Measurements from ENCODE around the gene ACOT12.
"Not testable (repeated sequence)": the region's sequence is repeated elsewhere in the genome, so short reads cannot be mapped to it uniquely, and the experiment has no call there.

ACOT12 gene

GRCh38 chr5:81393783-81394718 lies at the start of gene ACOT12:
Gene ACOT12, minus strand, starts transcription at chr5:81394134. Its CDS starts 20 bp downstream, at chr5:81394114.
- DNase-seq: peak in 1 of 2 experiments; percentile 33

DNA sequence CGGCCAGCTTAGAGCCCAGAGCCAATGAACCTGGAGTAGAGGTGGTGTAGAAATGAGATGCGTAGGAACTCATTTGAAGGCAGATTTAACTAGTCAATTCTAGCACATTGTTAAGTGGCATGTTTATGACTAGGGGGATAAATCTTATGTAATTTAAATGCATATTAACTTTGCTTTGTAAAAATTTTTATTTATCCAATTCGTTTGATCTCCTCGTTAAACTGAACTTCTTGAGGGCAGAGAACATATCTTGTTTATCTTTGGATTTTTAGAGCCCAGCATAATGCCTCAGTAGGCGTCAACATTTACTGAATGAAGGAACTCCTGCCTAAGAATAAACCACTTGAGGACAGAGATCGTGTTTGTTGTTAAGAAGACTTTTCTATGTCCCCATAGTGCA lies 41.1 kb upstream of the ACOT12 start:
- DNase-seq: no peak

DNA sequence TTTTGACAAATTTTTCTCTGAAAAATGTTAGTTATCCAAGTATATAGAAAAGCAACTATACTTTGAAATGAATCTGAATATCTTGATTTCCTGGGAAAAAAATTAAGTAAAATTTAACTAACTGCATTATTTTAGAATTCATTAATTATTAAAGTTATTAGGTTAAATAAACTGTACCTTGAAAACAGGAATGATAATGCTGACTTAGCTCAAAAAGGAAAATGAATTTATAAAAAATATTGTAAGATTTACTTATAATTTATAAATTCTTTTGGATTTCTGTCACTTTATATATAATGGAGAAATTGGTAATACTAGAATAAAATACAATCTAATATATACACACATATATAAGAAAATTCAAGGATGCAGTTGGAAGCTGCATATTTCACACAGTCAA lies 36.1 kb upstream of the ACOT12 start:
- DNase-seq: no peak

- DNase-seq: no peak
Measured at GRCh38 chr5:81429363-81429762, 35.4 kb upstream of the ACOT12 start.

DNA sequence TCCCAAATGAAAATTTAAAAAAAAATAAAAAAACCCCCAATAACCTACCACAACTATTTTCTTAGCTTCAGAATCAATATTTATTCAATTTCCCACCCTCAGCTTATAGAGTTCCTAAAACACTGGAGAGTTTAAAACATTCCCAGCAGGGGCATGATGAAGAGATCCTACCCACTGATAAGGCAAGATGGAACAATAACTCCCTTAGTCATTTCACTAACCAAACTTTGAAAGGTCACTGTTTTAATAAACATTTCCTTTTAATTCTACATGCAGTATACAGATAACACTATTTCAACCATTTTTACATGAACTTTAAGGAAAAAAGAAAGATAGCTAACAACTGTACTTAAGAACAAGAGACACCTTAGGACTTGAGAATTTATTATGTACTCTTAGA lies 34.9 kb upstream of the ACOT12 start:
- DNase-seq: peak in 1 of 2 experiments; percentile 0

DNA sequence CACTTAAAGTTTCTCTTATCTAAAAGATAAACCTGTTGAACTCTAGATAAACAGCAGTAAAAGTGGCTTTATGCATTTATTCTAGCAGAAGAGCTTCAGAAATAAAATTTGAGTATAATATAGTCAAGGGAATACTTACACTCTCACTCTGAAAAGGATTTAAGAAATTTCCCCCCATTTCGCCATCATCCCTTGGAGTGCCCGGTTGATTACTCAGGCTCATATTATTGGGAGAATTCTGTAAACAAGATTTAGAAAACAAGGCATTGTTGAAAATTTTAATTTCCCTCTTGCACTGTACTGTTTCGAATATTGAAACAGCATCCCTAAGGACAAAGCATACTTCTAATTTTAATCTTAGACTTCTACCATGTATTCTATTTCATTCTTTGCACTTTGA lies 34.5 kb upstream of the ACOT12 start:
- no peak for DNase-seq

DNA sequence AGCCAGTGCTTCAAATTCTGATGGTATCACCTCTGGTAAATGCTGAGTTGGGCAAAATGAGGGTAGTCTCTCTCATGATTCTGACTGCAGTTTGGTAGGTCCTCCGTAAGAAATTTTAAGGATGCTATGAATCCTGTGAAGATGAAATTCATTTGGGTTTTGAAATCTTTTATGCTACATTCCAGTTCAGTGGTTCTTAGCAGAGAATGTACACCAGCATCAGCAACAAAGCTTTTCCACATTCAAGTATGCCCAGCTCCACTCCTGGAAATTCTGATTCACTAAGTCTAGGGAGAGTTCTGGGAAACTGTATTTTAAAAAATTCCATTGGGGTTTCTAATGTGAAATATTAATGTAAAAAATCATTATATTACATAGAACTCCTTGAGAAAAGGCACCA lies 33.6 kb upstream of the ACOT12 start:
- no peak for DNase-seq

- DNase-seq: no peak
Measured at GRCh38 chr5:81426359-81427030, 32.6 kb upstream of the ACOT12 start.

GRCh38 chr5:81425569-81425968 lies 31.6 kb upstream of the ACOT12 start:
- DNase-seq: peak; percentile 4 to 59

DNA sequence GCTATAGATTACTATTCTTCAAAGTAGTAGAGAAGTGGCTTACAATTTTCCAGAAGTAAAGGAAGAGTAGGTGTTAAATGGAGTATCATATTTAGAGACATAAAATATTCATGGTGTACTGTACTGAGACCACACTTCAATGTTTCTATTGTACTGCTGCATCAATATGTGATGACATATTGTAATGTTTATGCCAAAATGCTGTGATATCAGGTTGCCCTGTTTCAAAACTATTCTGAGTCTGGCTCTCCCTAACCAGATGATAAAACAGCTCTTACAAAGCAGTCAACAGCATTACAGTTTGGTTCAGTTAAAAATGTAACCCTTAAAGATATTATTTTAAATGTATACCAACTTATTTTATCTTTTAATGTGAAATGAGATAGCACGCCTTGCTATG lies 30.8 kb upstream of the ACOT12 start:
- no peak for DNase-seq

- DNase-seq: no peak
Measured at GRCh38 chr5:81422671-81423070, 28.7 kb upstream of the ACOT12 start.

GRCh38 chr5:81420039-81420667 lies 26.2 kb upstream of the ACOT12 start:
- no peak for DNase-seq

DNA sequence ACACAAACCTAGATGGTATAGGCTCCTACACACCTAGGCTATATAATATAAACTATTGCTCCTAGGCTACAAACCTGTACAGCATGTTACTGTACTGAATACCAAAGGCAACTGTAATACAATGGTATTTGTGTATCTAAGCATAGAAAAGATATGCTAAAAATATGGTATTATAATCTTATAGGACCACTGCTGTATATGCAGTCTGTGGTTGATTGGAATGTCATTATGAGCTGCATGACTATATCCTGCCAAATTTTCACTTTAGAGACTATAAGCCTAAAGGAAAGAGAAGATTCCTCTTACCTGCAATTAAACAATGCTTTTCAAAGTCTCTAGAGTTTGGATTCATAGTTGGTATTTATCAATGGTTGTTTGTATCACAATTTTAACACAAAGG lies 24.7 kb upstream of the ACOT12 start:
- no peak for DNase-seq

- no peak for DNase-seq
Measured at GRCh38 chr5:81417052-81417451, 23.1 kb upstream of the ACOT12 start.

- no peak for DNase-seq
Measured at GRCh38 chr5:81409896-81410295, 16.0 kb upstream of the ACOT12 start.

DNA sequence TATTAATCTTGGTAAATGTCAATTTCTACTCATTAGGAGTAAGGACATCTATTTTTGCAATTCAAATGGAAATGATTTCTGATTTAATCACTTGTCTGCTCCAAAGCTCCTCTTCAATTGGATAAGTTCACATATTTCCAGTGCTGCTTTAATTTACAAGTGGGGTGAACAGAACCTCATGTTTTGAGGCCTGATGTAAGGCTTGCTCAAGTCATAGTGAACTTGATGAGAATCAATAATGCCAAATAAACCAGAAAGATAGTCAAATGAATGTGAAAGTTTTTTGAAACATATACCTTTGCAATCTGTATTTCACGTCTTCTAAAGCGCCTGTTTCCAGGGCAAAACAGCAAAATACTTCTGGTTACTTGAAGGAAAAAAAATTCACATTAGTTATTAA lies 15.4 kb upstream of the ACOT12 start:
- DNase-seq: no peak

GRCh38 chr5:81408496-81408895 lies 14.6 kb upstream of the ACOT12 start:
- no peak for DNase-seq

DNA sequence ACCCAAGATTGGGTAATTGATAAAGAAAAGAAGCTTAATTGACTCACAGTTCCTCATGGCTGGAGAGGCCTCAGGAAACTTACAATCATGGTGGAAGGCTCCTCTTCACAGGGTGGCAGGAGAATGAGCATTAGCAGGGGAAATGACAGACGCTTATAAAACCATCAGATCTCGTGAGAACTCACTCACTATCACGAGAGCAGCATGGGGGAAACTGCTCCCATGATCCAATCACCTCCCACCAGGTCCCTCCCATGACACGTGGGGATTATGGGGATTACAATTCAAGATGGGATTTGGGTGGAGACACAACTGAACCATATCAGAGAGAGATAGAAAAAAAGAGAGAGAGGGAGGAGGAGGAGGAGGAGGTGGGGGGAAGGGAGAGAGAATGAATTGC lies 13.9 kb upstream of the ACOT12 start:
- not testable (repeated sequence) for DNase-seq

GRCh38 chr5:81405126-81405891 lies 11.4 kb upstream of the ACOT12 start:
- DNase-seq: no peak

DNA sequence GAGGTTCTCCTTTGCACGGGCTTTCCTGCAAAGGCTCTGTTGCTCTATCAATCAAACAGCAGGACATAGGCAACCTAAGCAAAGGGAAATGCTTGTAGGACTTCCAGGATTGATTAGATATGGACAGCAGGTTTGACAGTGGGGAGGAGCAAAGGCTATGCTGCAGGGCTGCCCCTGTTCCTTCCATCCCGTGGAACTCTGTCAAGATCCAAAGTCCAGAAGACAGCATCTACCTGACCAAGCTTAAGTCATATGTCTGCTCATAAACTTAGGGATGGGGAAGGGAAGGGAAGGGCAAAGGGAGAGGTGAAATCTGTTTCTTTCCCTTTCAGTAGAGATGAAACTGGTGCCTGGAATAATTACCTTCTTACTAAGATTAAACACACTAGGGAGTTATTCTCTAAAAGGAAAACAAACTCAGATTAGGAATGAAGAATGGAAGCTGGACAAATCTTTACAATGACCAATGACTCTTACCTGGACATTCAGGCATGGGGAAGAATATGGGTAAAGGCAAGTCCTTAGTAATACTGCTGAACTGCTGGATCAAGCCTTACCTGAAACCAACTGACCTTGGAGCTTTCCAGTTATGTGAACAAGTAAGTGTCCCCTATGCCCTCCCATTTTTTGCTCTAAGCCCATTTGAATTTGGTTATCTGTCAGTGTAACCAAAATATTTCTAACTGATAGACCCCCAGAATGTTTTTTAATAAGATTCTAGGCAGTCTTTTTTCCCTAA lies 8.4 kb upstream of the ACOT12 start:
- DNase-seq: no peak

GRCh38 chr5:81401266-81401665 lies 7.3 kb upstream of the ACOT12 start:
- DNase-seq: no peak

DNA sequence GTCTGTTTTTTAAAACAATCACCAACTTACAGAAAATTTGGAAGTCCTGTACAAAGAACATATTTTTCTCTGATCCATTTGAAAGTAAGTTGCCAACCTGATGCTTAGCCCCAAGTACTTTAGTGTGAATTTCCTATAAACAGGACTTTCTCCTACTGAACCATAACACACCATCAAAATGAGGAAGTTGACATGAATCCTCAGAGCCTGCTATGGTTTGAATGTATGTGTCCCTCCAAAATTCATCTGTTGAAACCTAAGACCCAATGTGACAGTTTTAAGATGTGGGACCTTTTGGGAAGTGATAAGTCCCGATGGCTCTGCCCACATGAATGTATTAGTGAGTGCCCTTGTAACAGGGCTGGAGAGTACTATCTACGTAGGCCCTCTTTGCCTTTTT lies 6.4 kb upstream of the ACOT12 start:
- no peak for DNase-seq

All from NCI-H526 (cell line).